Activated CD8-positive, alpha-beta memory T cell treated with anti-CD3 and anti-CD28 coated beads, Interleukin-2, amount 50 U/mL, for 48 hours (primary cell): ENCODE data around the gene TRPM4.
"Not testable (repeated sequence)": the region's sequence is repeated elsewhere in the genome, so short reads cannot be mapped to it uniquely, and the experiment has no call there.

Source experiments
- DNase-seq: peaks from one replicate; pipeline ENCODE4 v3.0.0-alpha.2; 2020

The TRPM4 gene

DNA sequence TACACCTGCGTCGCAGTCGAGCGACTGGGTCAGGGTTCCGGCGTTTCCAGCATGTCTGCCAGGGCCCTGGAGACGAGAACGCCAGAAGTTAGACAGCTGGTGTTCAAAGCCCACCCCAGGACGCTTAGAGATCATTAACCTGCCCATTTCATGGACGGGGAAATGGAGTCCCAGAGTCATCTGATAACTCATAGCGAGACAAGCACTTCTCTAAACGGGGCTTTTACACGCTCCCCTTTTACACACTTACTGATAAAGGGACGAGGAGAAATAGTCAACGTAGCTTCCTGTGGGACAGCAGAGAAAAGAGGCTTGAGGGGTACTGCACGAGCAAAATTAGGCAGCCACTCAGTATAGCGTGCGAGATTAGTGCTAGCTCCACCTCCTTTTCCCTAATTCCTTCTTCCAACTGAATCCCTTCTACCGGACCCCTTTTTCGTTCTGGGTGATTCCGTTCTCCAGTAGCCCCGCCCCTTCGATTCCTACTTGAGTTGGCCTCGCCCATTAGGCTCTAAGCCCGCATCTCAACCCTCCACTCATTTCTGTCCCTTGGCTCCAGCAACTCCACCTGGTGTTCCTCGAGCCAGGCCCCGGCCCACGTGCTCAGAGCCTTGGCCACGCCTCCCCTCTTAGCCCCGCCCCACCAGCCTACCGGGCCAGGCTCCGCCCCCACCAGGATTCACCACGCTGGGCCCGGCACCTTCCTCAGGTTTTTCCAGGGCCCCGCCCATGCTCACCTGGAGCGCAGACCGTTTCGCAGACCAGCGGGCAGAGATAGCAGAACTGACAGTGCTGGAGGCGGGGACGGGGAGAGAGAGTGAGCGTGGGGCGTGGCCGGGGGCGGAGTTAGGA is 6.1 kb upstream of the TRPM4 start:
- DNase-seq: peak; percentile 72

DNA sequence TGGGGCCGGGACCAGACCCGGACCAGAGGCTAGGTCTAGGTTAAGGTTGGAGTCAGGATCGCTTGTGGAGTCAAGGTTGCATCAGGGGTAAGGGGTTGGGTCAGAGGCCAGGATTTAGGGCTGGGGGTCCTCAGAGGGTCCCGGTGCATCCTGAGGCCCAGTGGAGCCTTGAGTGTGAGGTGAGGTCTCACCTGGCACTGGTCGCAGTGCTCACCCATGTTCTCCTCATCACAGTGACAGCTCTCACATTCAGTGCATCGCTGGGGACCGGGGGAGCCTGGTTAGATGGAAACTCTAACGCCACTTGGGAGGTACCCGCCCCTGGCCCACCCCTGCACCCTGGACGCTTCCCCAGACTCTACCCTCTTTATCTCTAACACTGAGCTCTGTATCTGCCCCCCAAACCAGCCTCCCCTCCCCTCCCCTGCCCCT is 5.5 kb upstream of the TRPM4 start:
- no peak for DNase-seq

DNA sequence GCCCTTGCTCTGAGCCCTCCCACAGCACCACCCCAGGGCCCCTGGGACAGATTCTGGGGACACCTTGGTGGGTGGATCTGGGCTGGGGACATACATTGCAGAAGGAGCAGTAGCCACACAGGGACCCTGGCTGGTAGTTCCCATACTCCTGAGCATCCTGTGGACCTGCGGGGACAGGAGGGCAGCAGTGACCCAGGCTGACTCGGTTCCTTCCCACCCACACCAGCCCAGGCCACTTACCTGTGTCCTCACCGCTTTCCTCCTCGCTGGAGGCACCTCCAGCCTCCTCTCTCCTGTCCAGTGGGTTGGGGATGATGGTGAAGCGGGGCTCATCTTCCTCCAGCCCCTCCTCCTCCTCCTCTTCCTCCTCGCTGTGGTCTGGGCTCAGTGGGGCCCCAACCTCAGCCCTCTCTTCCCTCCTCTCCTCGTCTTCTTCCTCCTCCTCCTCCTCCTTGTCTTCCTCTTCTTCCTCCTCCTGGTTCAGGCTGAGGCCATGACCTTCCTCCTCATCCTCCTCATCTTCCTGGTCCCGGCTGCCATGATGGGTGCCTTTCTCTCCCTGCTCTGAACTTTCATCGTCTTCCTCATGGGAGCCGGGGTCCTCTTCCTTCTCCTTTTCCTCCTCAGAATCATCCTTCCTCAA is 4.3 kb upstream of the TRPM4 start:
- no peak for DNase-seq

DNA sequence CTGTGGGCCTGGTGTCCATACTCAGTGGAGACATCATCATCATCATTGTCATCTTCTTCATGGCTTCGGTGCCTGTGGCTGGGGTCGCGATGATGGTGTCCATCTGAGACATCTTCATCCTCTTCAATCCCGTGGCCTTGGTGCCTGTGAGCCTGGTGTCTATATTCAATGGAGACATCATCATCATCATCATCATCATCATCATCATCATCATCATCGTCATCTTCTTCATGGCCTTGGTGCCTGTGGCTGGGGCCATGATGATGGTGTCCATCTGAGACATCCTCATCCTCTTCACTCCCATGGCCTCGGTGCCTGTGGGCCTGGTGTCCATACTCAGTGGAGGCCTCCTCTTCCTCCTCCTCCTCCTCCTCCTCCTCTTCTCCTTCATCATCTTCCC is 3.3 kb upstream of the TRPM4 start:
- no peak for DNase-seq

DNA sequence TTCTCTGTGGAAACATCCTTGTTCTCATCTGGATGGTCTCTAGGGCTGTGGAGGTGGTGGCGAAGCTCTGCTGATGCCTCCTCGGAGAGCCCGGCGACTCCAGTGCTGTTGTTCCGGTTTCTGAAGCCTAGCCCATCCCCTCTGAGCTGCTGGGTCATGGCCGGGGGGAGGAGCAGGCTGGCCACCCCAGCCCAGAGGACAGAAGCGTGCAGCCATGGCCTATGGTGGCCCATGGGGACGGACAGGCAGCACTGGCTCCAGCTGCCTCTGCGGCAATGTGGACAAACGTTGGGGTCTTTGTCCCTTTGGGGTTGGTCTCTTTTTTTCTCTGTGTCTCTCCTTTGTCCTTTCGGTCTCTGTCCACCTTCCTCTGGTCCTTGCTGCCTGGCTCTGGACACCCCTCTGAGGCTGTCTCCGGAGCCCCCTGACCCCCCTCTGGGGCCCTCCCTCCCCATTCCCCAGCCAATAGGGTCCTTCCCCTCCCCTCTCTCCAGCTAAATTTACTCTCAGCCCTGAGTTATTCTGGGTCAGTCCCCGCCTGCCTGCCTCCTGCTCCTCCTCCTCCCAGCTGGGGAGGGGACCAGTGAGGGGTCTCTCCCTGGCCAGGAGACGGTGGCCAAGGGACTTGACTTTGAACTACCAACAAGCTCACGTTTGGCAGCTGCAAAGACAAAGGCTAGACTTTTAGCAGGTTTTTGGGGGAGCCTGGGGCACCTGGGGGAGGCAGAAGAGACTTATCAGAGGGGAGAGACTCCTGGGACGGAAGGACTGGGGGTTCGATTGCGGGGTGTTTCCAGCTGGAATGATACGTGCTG is 2.4 kb upstream of the TRPM4 start, which contains the start of gene HRC:
HRC (minus strand) TSS at position 392 of the 815 bp plus-strand sequence; CDS start at position 233, 159 bp downstream.
- no peak for DNase-seq

DNA sequence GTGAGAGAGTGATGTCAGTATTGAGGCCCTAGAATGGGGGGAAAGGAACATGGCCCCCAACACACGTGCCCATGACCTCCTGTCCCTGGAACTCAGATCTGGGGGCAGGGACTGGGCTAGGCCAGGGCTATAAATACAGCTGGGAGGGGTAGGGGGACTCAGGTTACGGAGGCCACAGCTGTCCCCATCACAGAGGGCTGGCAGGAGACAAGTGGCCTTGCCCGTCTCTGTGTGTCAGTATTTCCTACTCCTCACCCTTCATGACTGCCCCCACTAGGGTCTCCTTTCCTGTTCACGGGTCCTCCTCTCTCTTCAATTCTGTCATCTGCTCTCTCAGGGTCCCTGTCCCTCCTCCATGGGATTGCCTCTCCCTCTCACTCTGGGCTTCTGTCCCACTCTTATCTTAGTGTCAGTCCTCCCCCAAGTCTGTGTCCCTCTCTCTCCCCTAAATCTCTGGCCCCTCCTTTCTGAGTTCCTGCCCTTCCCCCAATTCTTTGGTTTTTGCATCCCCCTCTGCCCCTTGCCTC is 1.7 kb upstream of the TRPM4 start:
- DNase-seq: no peak

DNA sequence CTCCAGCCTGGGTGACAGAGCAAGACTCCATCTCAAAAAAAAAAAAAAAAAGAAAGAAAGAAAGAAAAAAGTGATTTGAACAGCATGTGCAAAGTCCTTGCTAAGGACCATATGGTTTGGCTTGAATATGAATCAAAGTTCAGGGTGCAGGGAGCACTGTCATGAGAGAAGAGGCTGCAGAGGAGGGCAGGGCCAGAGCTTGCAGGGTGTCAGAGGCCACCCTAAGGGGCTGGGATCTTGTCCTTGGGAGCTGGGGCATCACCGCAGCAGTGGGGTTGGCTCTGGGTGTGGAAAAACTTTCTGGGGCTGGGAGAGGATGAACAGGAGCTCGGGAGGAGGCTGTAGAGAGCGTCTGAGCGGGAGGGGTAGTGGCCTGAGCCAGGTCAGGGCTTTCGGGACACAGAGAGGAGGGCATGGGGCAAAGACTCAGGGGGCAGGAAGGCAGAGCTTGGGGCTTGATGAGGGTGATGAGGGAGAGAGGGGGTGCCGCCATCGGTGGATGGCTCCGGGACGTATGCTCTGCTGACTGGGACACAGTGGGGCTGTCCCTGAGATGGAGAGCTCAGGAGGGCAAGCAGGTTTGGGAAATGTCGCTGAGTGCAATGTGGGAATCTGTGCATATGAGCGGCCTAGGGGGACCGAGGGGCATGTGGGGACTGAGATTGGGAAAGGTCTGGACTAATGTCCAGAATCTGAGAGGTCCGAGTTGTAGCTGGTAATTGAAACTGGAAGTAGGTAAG is 3.0 kb downstream of the TRPM4 start:
- DNase-seq: no peak

DNA sequence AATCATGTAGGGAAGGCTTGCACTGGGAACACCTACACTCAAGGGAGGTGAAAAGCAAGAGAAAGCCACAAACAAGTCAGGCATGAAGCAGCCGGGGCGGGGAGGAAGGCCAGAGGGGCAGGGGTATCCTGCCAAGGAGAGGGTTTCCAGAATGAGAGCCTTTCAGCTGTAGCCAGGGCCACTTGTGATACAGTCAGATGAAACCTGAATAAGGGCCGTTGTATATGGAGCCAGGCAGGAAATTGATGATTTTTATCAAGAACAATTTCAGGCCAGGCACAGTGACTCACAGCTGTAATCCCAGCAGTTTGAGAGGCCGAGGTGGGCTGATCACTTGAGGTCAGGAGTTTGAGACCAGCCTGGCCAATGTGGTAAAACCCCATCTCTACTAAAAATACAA is 4.4 kb downstream of the TRPM4 start:
- DNase-seq: no peak

DNA sequence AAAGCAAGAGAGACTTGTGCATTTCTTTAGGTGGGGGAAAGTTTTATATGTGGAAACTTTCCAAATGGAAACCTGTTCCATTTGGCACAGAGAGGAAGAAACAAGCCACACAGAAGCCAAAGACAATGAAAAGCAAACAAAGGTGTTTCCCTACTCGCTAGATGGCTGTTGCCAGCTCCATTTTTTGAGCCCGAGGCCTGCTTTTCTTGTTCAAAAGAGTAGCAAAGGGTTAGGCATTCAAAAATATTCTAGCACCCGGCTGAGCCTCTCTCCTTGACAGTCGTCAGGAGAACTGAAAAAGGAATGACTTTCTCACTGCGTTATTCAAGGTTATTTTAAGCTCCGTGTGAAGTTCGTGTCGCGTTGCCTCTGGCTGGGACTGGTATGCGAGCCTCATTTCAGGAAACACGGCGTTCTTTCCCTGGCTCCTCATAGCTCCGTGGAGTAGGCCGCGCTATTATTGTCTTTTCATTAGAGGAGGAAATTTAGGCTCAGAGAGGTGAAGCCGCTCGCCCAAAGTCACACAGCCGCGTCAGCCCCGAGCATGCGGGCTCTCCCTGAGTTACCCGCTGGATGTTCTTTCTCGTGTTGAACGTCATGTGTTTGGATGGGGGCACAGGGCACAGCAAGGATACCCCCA is 7.6 kb downstream of the TRPM4 start:
- DNase-seq: no peak

DNA sequence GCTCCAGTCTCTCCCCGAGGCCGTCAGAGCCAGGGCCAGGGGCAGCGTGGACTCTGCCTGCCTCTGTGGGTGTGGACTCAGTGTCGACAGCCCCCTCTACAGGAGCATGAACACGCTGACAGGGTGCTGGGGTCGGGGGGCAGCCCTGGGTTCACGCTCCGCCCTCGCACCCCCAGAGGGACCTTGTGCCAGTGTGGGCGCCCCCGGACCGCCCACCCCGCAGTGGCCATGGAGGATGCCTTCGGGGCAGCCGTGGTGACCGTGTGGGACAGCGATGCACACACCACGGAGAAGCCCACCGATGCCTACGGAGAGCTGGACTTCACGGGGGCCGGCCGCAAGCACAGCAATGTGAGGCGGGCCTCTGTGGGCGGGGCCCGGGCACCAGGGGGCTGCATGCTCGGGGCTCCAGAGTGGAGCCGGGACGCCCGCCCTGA is 8.3 kb downstream of the TRPM4 start:
- no peak for DNase-seq

DNA sequence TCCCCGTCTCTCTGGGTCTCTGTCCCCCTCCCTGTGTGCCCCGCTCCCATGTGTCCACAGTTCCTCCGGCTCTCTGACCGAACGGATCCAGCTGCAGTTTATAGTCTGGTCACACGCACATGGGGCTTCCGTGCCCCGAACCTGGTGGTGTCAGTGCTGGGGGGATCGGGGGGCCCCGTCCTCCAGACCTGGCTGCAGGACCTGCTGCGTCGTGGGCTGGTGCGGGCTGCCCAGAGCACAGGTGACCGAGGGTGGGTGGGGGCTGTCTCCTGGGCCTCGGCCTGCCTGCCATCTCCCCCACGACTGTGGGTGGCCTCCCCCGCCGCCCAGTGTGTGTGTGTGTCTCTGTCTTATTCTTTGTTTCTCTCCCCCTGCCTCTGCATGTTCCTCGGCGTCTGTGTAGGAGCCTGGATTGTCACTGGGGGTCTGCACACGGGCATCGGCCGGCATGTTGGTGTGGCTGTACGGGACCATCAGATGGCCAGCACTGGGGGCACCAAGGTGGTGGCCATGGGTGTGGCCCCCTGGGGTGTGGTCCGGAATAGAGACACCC is 10.3 kb downstream of the TRPM4 start:
- DNase-seq: no peak

DNA sequence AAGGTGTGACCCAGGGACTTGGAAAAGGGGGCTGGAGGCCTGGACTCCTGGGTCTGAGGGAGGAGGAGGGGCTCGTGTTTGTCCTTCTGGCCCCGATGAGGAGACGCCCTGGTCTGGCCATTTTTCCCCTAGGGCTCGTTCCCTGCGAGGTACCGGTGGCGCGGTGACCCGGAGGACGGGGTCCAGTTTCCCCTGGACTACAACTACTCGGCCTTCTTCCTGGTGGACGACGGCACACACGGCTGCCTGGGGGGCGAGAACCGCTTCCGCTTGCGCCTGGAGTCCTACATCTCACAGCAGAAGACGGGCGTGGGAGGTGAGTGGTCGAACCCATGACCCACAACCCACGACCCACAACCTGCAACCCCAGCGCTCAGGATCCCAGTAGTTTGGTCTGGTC is 10.8 kb downstream of the TRPM4 start:
- no peak for DNase-seq

DNA sequence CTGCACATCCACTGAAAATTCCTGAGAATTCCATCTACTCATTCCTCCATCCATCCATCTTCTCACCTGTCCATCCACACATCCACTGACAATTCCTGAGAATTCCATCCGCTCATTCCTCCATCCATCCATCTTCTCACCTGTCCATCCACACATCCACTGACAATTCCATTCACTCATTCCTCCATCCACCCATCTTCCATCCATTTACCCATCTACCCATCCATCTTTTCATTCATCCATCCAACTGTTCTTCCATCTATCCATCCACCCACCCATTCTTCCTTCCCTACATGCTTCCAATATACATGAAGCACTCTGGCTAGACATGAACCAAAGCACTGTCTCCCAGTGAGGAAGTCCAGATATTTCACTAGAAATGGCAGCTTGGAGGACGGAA is 15.6 kb downstream of the TRPM4 start:
- no peak for DNase-seq

DNA sequence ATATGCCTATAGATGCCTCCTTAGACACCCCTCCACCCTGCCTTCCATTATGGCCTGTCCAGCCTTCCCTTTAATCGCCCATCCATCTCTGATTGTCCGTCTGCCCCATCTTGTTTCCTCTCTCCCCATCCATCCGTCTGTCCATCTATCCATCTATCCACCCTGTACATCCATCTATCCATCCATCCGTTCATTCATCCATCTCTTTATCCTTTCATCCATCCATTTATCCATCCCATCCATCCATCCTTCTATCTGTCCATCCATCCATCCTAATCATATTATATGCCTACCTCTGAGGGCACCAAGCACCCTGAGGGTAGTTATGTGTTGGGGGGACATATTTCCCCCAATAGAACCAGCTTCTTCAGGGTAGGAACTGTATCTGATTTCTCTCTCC is 23.1 kb downstream of the TRPM4 start:
- DNase-seq: no peak

DNA sequence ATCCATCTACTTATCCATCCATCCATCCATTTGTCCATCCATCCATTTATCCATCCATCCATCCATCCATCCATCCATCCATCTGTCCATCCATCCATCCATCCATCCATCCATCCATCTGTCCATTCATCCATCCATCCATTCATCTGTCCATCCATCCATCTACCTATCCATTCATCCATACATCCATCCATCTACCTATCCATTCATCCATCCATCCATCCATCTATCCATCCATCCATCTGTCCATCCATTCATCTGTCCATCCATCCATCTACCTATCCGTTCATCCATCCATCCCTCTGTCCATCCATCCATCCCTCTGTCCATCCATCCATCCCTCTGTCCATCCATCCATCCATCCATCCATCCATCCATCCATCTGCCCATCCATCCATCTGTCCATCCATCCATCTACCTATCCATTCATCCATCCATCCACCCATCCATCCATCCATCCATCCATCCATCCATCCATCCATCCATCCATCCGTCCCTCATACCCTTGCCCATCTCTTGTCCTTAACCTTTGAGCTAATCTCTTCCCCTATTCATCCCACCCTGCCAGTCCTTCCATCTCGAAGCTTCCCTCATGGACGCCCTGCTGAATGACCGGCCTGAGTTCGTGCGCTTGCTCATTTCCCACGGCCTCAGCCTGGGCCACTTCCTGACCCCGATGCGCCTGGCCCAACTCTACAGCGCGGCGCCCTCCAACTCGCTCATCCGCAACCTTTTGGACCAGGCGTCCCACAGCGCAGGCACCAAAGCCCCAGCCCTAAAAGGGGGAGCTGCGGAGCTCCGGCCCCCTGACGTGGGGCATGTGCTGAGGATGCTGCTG is 24.6 kb downstream of the TRPM4 start:
- not testable (repeated sequence) for DNase-seq

DNA sequence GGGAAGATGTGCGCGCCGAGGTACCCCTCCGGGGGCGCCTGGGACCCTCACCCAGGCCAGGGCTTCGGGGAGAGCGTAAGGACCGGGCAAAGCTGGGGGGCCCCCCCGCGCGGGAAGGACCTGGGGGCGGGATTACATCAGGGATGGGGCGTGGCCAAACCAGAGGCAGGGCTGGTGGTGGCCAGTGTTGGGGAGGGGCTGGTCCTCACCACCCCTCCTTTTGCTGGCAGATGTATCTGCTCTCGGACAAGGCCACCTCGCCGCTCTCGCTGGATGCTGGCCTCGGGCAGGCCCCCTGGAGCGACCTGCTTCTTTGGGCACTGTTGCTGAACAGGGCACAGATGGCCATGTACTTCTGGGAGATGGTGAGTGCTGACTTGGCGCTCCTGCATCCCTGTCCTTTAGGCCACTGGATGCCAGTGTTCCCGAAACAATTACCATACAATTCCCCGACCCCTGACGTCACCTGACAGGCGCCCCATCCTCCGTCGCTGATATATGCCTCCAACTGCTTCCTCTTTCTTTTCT is 25.3 kb downstream of the TRPM4 start:
- no peak for DNase-seq

DNA sequence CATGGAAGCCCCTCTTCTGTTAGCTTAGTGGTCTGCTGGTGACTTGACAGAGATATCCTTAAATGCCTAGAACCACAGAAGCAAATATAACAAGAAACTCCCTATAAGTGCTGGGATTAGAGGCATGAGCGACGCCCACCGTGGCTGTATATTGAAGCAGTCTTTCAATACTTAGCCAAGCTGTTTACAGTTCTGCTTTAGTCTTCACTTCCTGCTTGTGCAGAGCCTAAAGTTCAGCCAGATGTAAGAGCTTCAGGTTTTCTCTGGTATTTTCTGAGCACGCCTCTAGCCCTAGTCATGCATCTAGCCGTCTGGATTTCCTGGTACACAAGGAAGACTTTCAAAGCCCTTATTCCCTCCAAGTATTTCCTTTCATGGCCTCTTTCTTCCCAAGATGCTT is 28.5 kb downstream of the TRPM4 start:
- no peak for DNase-seq

DNA sequence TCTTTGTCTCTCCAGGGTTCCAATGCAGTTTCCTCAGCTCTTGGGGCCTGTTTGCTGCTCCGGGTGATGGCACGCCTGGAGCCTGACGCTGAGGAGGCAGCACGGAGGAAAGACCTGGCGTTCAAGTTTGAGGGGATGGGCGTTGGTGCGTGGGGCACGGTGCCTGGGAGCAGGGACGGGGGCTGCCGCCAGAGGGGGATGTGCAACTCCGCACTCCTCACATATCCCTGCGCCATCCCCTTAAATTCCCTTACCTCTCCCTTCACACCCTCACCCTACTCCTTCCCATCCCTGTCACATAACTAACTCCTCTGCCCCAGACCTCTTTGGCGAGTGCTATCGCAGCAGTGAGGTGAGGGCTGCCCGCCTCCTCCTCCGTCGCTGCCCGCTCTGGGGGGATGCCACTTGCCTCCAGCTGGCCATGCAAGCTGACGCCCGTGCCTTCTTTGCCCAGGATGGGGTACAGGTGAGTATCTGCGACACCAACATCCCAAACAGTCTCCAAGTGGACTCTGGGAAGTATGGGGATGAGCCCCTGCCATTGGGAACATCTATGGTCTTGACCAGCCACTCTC is 31.1 kb downstream of the TRPM4 start:
- no peak for DNase-seq

DNA sequence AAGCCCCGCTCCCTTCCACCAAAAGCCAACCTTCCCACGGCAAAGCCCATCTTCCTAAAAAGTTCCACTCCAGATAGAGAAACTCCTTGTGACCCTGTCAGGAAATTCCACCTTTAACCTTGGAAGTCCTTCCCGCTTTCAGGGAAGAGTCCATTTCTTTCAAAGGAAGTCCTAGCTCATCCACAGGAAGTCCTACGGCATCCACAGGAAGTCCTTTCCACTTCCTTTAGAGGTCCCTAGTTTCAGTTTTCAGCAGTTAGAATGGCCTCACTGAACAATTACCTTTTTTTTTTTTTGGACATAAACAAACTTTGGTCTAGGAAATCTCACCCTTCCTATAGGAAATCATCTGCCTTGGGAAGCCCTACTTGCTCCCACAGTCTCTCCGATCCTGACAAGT is 31.7 kb downstream of the TRPM4 start:
- DNase-seq: no peak

DNA sequence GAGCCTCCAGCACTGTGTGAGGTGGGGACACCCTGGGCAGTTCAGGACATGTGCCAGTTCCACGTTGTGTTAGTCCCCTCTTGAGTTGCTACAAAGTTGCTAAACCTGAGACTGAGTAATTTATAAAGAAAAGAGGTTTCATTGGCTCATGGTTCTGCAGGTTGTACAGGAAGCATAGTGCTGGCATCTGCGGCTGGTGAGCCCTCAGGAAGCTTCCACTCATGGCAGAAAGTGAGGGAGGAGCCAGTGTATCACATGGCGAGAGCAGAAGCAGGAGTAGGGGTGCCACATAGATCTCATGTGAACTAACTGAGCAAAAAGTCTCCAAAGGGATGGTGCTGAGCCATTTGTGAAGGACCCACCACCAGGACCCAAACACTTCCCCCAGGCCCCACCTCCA is 33.2 kb downstream of the TRPM4 start:
- no peak for DNase-seq
